ENCODE measurements around the gene EDN3. TPM values are rescaled to one million over a fixed set of nuclear protein-coding genes. Genes with fewer than 3 reads are reported as not detected.

Gene EDN3
- total and polyA plus RNA-seq, 9 of the 15 experiments (the other 6 are each of a cell fraction or from before 2014, with no cell fraction given), result not detected

- POLR2A ChIA-PET, result interaction anchor here (0.6 kb wide), 1 partner anchor 28 kb away, joined by 3 read pairs; no protein-coding TSS in a partner anchor
- Histone ChIP-seq H2AFZ (ENCODE audit: low read depth, low read length) (no peak overlapping the region), H3K79me2 (ENCODE audit: control insufficient read depth, insufficient read depth, low read length) (no peaks in the 10 kb centered on the region), H3K27ac (ENCODE audit: extremely low read depth, low read depth, low read length) (no peak overlapping the region), H3K36me3 (ENCODE audit: control insufficient read depth, insufficient read depth, low read length) (no peaks in the 10 kb centered on the region), H3K9me3 (replicated peaks; ENCODE audit: control insufficient read depth, insufficient read depth, low read depth, low read length) (no peaks in the 10 kb centered on the region), H3K27me3 (ENCODE audit: control insufficient read depth in 2 of 2, insufficient read depth in 2 of 2, low read length in 2 of 2) (peaks cover 0 to under 1% of the 10 kb centered on the region in 2 experiments; a peak in 1 of 5 replicates), H3K9me1 (ENCODE audit: control insufficient read depth, insufficient read depth, low read length) (no peaks in the 10 kb centered on the region), H4K20me1 (replicated peaks; ENCODE audit: control insufficient read depth, insufficient read depth, low read length) (no peaks in the 10 kb centered on the region), H3K4me2 (ENCODE audit: insufficient read depth, low read length) (no peak overlapping the region), H3K4me3 (no peak overlapping the region), H3K4me1 (replicated peaks in 1 of 2; ENCODE audit: control insufficient read depth in 2 of 2, insufficient read depth in 2 of 2, low read length in 2 of 2) (no peaks in the 10 kb centered on the region), H3K9ac (ENCODE audit: insufficient read depth in 1 of 2, low read depth in 2 of 2, low read length in 2 of 2) (no peak overlapping the region; a peak in 1 of 4 replicates)
- no peak for FAIRE-seq
- no TSS peak for BruUV-seq (replicated peaks)
- CTCF ChIA-PET (ENCODE audit: low intra/inter-chr PET ratio), result no interaction called here
- in situ Hi-C loops (cut with MboI), result no loop called here
- ATAC-seq, result no peak
- DNase-seq (ENCODE audit: extremely low read depth in 1 of 4, low spot score in 3 of 4), result no peak
- intact Hi-C loops (cut with micrococcal nuclease), result no loop called here
- TF ChIP-seq SMARCA5 (IDR thresholded peaks at IDR 0.05) (no peak), RBM17 (IDR thresholded peaks at IDR 0.05; ENCODE audit: borderline replicate concordance, low read depth, low read length) (no peak), RFX1 (IDR thresholded peaks at IDR 0.05) (no peak), TSC22D4 (tag; IDR thresholded peaks at IDR 0.05) (no peak), ZNF23 (CRISPR knock-in tag; IDR thresholded peaks at IDR 0.05) (no peak), RBM25 (IDR thresholded peaks at IDR 0.05; ENCODE audit: low read depth, low read length, severe bottlenecking) (no peak), SAP30 (IDR thresholded peaks at IDR 0.05; ENCODE audit: borderline replicate concordance, insufficient read depth, low read depth, low read length, poor library complexity, severe bottlenecking) (no peak), ZNF143 (CRISPR knock-in tag; IDR thresholded peaks at IDR 0.05) (no peak), ZNF75A (CRISPR knock-in tag; IDR thresholded peaks at IDR 0.05) (no peak), KLF6 (CRISPR knock-in tag; IDR thresholded peaks at IDR 0.05; ENCODE audit: borderline replicate concordance) (no peak), MCM7 (IDR thresholded peaks at IDR 0.05) (no peak), SNRNP70 (optimal IDR thresholded peaks at IDR 0.05; ENCODE audit: low read depth, low read length) (no peak), STAT5B (CRISPR knock-in tag; IDR thresholded peaks at IDR 0.05) (no peak), ATF4 (CRISPR knock-in tag; IDR thresholded peaks at IDR 0.05) (no peak), PML (IDR thresholded peaks at IDR 0.05; ENCODE audit: low read length) (no peak), ZNF354B (CRISPR knock-in tag; IDR thresholded peaks at IDR 0.05) (no peak)
- WGBS (ENCODE audit: insufficient coverage, low coverage, missing lambda C conversion rate), result under 1% methylated on average over 27 of the region's 28 CpGs
These were observed 41.9 kb downstream of the EDN3 start for GRCh38 chr20:59342023-59342957.

All from K562 (cell line).